Ishikawa (cell line): Measurements from ENCODE around the gene C2CD4D.
A peak's percentile ranks its signal among the peaks of the same experiment; 100 is the strongest.

Experiments
- EP300 ChIP-seq: IDR thresholded peaks from 2 replicates; pipeline ENCODE4 v1.6.1; 2012; ENCODE audit warnings: borderline replicate concordance
- FOXM1 ChIP-seq: IDR thresholded peaks from 2 replicates; pipeline ENCODE4 v1.6.1; 2012; ENCODE audit warnings: low read depth, borderline replicate concordance
- RAD21 ChIP-seq: IDR thresholded peaks from 2 replicates; pipeline ENCODE4 v1.6.1; 2012; ENCODE audit warnings: low read depth
- YY1 ChIP-seq: IDR thresholded peaks from 2 replicates; pipeline ENCODE4 v1.6.1; 2012; ENCODE audit warnings: low read depth
- ZBTB7A ChIP-seq: IDR thresholded peaks from 2 replicates; pipeline ENCODE4 v1.6.1; 2012; ENCODE audit warnings: low read depth
- TF ChIP-seq, protein P1 (sequence below): IDR thresholded peaks from 2 replicates; pipeline ENCODE4 v1.6.1; 2012
- TF ChIP-seq, protein P2 (sequence below): IDR thresholded peaks from 2 replicates; pipeline ENCODE4 v1.6.1; 2012

DNA sequence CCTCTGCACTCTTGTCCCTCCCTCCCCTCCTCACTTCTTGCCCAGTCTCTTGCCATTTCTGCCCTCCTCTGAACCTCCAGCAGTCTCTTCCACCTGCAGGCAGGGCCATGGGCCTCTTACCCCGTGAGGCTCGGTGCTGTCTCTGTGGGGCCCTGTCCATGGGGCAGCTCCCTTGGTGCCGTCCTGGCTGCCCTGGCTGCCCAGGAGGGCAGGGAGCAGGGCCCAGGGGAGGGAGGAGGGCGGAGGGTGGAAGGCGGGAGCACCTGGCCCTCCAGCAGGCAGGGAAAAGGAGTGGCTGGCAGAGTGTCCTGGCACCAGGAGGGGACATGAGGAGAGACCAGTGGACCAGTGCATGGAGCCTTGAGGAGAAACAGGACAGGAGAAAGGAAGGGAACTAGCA, 8.0 kb downstream of the C2CD4D start, which contains the start of gene RORC:
- TF ChIP-seq EP300 (no peak), RAD21 (no peak), ZBTB7A (no peak), YY1 (no peak), FOXM1 (no peak)
- TF ChIP-seq, protein P1, sequence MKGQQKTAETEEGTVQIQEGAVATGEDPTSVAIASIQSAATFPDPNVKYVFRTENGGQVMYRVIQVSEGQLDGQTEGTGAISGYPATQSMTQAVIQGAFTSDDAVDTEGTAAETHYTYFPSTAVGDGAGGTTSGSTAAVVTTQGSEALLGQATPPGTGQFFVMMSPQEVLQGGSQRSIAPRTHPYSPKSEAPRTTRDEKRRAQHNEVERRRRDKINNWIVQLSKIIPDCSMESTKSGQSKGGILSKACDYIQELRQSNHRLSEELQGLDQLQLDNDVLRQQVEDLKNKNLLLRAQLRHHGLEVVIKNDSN: no peak
- TF ChIP-seq, protein P2, sequence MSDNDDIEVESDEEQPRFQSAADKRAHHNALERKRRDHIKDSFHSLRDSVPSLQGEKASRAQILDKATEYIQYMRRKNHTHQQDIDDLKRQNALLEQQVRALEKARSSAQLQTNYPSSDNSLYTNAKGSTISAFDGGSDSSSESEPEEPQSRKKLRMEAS: 0 out of 2 replicates have a peak, but pooled peaks have one; percentile 35
